Measurements from ENCODE around the gene IQSEC1.

IQSEC1 gene

DNA sequence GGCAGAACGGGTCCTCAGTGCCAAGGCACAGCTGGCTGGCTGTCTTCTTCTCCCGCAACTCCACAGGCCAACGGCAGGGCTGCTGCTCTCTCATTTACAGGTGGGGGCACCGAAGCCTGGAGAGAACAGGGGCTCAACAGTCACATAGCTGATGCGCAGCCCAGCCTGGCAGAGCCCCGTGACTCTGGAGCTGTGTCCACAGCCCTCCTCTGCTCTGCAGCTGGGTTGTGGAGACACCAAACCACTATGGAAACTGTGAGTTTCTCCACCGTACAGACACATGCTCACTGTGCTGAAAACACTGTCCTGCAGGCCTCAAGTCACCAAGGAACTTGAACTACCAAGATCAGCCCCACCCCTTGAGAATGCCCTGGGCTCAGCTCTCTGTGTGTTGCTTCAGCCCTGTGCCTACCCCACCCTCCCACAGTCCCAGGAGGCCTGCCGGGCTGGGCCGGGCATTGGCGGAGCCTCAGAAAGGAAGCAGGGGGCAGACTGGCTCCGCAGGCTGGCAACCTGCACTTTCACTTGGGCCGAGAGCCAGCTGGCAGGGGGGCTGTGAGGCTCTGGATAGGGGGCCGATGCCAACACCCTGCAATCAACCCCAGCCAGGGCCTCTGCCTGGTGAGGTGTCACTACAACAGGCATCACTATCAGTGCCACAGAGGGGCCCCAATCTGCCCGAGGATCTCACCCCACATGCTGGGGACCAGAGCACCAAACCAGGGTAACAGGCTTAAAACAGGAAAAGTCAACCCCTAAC, 118.2 kb downstream of the IQSEC1 start:
- DNase-seq (ENCODE audit: insufficient read length, low spot score), result peak; percentile 38
- TF ChIP-seq POLR2A (IDR thresholded peaks at IDR 0.05; ENCODE audit: low read depth, low read length), result no peak
- FAIRE-seq, result no peak

DNA sequence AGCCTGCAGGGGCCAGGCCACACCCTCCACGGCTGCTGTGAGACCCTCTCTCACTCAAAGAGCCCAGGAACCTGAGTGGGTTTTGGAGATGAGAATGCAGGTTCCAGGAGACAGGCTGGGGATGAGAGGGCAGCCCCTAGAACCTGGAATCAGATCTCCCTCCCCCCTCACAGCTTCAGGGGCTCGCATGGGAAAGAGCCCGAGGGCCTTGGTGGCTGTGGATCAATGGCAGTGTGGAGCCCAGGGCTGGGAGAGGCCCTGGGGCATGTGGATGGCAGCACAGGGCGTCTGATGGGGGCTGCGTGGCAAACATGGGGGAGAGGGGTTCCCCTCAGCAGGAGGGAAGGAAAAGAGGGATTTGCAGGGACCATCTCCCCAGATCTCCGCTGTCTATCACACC, 119.0 kb downstream of the IQSEC1 start:
- TF ChIP-seq POLR2A (IDR thresholded peaks at IDR 0.05; ENCODE audit: low read depth, low read length), result no peak
- FAIRE-seq, result no peak
- no peak for DNase-seq (ENCODE audit: insufficient read length, low spot score)

DNA sequence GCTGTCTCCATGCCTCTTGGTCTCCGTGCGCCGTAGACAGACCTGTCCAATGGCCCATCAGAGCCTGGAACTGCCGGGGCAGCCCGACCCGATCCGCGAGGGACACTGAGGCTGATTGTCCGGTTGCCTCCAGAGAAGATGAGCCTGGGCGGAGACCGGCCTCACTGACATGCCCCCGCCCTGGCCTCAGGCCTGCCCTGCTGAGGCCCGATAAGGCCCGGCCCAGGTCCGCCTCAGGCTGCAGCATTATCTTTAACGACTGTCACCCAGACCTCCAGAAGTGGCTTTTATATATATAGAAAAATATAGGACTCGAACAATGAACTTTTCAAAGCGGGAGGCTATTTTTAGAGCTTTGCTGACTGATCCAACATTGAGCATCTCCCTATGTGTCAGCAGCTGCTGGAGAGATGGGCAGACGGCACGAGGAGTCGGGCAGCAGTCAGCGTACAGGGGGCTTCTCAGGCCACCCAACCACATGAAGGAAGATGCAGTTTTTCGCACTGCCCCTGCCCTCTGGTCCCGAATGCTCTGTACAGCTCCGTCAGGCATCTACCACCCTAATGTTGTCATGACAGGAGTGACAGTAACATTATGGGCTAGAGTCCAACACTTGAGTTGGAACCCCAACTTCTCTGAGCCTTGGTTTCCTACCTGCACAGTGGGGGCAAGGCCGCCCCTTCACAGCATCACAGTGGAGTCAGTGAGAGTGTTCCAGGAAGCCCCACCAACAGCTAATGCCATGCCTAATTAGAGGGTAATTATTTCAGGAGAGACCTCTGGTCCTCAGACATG, 119.8 kb downstream of the IQSEC1 start:
- TF ChIP-seq POLR2A (IDR thresholded peaks at IDR 0.05; ENCODE audit: low read depth, low read length), result no peak
- FAIRE-seq (no peak), DNase-seq (ENCODE audit: insufficient read length, low spot score) (no peak)

DNA sequence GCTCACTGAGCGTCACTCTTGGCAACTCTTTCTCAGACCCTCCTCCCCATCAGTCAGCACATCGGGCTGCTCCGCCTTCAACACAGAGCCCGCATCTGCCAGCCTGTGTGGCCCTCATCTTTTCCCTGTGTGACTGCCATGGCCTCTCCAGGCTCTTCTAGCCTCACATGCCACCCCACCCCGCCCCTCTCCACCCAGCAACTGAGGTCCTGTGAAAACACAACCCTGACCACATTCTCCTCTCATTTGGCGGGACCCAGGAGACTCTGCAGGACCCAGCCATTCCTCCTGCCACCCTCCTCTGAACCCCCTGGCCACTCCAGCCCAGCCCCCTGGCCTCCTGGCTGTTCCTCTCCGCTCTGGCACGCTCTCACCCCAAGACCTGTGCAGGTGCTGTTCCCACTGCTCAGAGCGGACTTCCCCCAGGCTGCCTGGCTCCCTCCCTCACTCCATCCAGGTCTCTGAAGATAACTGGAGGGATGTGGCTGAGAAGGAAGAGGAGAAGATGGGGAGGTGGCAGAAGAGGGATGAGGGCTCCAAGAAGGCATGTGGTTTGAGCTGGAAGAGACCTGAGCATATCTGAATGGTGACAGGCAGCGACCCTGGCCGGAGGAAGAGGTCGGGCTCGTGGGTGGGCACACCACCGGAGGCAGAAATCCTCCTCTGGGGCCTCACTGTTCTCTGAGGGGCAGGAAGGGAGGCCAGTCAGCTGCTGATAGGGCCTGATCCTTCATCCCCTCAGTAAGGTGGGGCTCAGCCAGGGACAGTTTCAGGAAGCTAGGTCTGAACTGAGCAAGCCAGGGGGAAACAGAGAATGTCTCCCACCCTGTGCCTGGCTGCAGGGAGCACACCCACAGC, 120.7 kb downstream of the IQSEC1 start:
- no peak for DNase-seq (ENCODE audit: insufficient read length, low spot score)
- FAIRE-seq, result no peak
- no peak for TF ChIP-seq POLR2A (IDR thresholded peaks at IDR 0.05; ENCODE audit: low read depth, low read length)

DNA sequence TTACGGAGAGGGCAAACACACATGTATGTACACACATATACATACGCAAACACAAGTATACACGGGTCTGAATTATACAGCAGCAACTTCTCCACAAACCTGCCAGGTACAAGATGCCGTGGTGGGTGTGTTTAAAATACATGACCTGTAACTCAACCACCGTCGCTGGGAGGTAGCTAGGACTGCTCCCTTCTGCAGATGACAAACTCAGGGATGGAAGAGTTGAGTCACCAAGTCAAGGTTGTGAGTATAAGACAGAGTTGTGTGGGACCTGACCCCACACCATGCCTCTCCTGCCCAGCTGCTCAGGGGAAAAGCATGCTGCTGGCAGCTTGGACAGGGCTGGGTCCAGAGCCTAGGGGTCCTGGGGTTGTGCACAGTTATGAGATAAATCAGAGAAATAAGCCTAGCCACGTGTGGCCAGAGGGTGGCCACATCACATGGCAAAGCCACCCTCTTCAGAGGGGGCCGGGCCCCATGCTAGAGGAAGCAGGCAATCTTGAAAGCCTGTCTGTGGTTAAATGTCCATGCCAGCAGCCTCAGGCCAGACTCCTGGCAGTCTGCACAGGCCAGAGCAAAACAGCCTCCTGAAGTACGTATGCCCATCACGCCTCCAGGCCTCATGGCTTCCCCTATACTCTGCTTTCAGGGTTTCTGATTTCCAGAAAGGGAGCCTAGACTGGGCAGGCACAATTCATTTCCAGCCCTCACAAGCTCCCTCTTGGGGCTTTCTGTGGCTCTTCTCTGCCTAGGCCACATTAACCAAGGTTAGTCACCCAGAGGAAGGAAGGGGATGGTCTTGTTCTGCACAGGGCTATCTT, 124.1 kb downstream of the IQSEC1 start:
- DNase-seq (ENCODE audit: insufficient read length, low spot score) (peak; percentile 49), FAIRE-seq (no peak)
- TF ChIP-seq POLR2A (IDR thresholded peaks at IDR 0.05; ENCODE audit: low read depth, low read length), result no peak

DNA sequence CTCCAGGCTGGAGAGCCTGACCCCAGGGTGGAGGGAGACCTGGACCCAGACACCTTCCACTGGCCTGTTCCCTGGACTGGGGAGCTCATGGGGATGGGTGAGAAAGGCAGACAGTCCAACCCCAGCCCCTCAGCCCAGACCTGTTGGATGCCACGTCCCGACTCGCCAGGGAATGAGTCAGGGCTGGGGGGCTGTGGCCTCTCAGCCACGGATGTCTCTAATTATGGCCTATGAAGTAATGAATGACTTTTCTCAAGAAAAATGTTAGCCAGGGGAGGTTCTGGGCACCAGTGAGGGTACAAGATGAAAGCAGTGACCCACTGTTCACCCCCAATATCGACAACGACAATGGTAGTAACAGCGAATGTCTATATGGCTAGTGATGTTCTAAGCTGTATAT, 124.9 kb downstream of the IQSEC1 start:
- no peak for TF ChIP-seq POLR2A (IDR thresholded peaks at IDR 0.05; ENCODE audit: low read depth, low read length)
- no peak for FAIRE-seq
- DNase-seq (ENCODE audit: insufficient read length, low spot score), result no peak

DNA sequence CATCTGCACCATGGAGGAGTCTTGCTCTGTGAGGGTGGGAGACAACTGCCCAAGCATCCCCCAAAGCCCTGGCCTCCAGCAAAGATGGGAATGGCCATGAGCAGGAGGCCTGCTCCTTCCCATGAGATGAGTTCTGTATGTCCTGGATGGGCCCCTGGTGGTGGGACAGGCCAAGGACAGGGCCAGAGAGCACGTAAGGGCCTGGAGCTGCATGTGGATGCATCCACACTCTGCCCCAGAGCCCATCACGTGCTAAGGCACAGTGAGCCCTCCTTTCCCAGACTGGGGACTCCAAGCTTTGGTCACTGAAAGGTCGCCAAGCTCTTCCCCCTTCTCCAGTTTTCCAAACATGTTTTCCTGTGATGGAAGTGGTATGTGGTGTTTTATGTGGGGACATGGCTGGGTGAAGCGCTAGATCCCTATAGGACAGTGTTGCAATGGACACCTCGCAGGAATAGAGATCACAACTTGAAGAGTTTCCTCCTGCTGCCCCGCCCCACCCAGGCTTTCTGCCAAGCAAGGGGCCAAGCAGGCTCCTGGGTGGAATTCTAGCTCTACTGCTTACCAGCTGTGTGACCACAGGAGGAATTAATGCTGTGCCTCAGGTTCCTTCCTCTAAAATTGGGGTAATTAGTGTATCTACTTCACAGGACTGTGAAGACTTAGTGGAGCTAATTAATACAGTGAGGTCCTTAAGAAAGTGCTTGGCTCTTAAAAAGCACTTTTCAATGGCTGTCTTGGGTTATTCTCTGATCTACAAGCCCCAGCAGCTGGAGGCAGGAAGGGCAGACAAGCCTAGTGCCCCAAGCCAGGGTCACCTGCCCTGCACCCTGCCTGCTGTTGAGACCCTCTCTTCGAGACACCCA, 125.5 kb downstream of the IQSEC1 start:
- DNase-seq (ENCODE audit: insufficient read length, low spot score), result peak; percentile 62
- no peak for FAIRE-seq
- TF ChIP-seq POLR2A (IDR thresholded peaks at IDR 0.05; ENCODE audit: low read depth, low read length), result no peak

DNA sequence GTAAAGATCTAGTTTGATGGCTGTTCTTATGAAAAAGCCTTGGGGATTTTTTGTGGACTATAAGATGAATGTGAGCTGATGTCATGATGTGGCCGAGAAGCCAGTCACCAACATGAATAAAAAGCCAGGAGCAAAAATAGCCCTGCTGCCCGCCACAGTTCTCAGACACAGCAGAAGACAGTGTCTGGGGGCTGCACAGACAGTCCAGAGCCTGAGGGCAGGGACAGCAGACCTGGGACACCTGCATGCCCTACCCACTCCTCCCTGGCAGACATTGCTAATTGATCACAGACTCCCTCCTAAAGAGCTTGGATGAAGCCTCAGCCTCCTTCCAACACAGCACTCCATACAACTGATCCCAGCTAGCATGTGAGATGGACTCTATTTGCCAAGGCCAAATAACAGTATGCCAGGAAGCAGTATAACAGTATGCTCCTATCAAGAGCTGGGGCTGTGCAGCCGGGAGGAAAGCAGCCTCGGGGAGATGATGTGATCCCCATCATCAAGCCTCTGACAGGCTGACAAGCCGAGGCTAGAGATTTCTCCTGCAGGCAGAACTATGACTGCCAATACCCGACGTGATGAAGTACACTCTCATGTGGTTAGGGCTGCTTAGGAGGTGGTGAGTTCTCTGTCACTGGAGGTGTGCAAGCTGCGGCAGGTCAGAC, 126.4 kb downstream of the IQSEC1 start:
- no peak for FAIRE-seq
- no peak for DNase-seq (ENCODE audit: insufficient read length, low spot score)
- no peak for TF ChIP-seq POLR2A (IDR thresholded peaks at IDR 0.05; ENCODE audit: low read depth, low read length)

DNA sequence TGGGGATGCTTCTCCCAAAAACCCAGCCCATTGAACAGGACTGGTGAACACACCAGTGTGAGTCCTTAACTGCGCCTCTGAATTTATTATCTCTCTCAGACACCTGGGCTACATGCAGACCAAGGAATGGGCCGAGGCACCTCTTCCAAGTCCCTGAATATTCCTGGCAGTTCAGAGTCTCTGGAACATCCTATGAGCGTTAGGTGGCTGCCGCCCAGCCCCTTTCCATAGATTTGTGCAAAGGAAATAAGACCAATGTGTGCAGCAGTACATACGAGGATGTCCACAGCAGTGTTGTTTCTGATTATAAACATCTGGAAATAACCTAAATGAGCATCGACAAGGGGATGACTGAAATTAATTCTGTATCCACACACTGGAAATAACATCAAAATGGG, 127.0 kb downstream of the IQSEC1 start:
- no peak for DNase-seq (ENCODE audit: insufficient read length, low spot score)
- no peak for FAIRE-seq
- TF ChIP-seq POLR2A (IDR thresholded peaks at IDR 0.05; ENCODE audit: low read depth, low read length), result no peak

DNA sequence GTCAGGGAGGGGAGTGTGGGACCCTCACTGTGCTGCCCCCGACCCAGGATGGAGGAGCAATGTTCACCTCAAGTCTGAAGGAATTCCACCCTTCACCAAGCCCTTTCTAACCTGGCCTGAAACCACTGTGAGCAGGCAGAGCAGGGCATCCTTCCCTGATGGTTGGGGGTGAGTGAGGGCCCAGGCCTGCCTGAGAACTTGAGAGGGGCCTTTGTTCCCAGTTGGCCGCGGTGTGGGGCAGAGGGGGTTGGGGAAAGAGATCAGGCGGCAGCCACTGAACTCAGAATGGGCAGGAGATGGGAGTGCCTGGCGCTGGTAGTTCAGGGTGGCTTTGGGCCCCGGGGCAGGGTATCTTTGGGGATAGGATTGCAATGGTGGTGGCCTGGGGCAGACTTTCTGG, 128.4 kb downstream of the IQSEC1 start:
- no peak for TF ChIP-seq POLR2A (IDR thresholded peaks at IDR 0.05; ENCODE audit: low read depth, low read length)
- DNase-seq (ENCODE audit: insufficient read length, low spot score) (no peak), FAIRE-seq (no peak)

DNA sequence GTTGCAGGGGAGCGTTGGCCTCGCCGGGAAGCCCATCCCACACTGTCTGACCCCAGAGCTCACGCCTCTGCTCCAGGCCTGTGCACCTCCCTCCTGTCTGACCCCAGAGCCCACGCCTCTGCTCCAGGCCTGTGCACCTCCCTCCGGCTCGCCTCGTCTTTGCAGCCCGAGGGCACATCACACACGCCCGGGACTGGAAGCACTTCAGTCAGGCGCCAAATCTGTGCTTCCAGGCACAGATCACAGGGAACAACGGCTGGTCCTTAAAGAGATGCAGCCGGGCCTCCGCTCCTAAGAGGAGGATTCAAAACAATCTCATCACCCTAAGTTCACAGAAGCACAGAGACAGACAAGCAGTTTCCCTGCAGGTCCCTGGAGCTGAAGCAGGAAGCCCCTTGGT, 128.8 kb downstream of the IQSEC1 start:
- DNase-seq (ENCODE audit: insufficient read length, low spot score) (no peak), FAIRE-seq (no peak)
- no peak for TF ChIP-seq POLR2A (IDR thresholded peaks at IDR 0.05; ENCODE audit: low read depth, low read length)

Data from H54 (cell line).